ENCODE results near the gene SPART.
"Not testable (repeated sequence)": the region's sequence is repeated elsewhere in the genome, so short reads cannot be mapped to it uniquely, and the experiment has no call there.

The SPART gene

DNA sequence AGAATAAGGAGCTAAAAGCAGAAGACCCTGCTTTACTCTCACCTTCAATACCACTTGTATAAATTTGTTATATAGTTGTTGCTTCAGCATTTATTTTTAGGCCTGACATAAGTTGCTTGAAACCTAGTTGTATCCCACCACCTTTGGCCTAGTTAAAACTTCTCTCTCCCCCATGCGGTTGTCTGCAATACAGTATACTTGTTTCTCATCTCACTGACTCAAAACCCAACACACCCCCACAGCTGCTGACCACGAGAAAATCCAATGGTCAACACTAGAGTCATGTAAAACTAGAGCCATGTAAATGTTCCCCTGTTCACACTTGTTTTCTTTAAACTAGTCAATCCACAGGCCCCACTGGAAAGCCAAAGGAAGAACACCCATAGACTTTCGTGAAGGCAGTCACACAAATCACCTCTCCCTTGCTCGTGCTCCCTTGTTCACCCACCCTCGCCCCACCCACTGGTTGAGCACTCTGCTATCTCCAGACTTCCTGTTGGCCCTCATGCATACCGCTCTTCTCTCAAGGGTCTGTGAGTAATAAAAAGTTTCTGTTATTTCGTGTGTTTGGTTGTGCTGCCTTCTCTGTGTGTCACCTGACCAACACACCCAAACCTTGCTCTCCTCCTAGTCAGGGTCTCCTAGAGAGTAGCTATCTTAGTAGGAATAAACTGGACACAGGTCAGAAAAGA, 35.6 kb downstream of the SPART start:
- DNase-seq = no peak

DNA sequence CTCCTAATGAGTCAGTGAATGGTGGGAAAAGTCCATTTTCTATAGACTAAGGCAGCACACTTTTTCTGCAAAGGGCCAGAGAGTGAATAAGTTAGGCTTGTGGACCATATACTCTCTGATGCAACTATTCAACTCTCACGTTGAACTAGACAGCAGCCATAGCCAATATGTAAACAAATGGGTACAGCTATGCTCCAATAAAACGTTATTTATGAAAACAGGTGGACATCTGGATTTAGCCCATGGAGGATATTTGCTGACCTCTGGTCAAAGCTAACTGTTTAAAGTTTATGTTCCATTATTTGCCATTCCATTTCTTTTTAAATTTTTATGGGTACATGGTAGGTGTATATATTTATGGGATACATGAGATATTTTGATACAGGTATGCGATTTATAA, 43.9 kb downstream of the SPART start:
- no peak for DNase-seq

DNA sequence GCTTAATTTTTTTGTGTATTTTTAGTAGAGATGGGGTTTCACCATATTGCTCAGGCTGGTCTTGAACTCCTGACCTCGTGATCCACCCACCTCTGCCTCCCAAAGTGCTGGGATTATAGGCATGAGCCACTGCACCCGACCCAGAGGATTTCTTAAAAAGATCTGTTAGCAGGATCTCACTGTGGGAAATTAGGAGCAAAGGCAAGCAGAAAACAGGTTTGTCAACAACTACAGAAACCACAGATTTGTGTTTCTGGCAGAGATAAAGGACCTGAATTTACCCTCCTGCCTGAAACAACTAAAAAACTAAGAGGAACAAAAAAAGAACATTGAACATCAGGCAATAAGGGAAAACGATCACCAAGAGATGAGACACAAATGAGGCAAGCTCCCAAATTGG, 46.7 kb downstream of the SPART start:
- not testable (repeated sequence) for DNase-seq

DNA sequence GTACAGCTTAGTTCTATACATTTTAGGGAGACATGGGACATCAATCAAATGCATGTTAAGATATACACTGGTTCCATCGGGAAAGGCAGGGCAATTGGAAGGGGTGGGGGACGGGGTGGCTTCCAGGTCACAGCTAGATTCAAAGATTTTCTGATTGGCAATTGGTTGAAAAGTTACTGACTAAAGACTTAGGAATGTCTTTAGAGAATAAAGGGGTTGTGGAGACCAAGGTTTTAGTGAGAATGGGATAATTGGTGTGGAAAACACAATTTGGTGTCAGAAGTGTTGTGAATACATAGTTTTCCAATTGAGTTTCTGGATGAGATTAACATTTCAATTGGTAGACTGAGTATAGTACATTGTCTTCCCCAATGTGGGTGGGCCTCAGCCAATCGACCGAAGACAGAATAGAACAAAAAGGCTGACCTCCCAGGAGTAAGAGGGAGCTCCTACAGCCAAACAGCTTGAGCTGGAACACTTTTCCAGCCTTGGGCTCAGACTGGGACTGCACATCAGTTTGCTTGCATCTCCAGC, 47.6 kb downstream of the SPART start:
- no peak for DNase-seq

DNA sequence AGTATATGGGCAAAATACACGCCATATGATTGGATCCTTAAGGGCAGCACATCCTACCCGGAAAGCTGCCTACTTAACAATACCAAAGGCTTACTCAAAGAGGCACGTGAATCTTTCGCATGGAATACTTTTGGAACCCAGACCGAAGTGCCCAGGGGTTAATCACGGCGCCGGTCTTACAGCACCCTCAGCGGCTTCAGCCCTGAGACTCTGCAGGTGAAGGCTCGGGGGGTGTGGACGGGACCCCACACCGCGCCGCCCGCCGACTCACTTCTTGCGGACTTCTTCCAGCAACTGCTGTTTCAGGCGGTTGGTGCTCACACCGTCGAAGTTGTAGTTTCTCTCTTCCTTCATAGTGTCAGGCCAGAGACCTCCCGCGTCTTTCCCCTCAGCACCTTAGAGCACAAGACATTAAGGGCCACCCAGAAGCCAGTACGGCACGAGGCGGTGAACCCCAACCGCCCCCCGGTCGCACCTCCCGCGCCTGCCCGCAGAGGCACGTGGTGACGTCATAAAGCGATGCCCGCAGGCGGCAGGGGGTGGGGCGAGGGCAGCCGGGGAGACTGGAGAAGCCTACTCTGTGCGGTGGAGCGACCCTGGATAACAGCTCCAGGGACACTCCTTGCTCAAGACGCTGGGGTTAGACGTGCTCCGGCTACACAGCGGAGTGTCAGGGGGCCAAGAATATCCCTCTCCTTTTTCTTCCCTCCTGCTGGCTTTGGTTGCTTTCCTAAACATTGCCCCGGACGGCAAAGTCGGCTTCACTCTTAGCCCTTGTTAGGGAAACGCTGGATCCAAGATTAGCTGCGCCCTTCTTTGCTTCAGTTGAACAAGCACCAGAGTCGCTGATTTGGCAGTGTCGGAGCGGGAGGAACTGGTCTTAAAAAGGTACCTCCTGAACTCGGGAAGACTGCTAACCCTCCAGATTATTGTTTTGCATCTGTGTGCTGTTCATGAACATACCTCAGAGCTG, 48.5 kb downstream of the SPART start, which contains the start of gene CCDC169:
CCDC169 (minus strand) TSS at position 449 of the 973 bp plus-strand sequence; CDS start at position 354, 95 bp downstream.
- DNase-seq = peak; percentile 38

DNA sequence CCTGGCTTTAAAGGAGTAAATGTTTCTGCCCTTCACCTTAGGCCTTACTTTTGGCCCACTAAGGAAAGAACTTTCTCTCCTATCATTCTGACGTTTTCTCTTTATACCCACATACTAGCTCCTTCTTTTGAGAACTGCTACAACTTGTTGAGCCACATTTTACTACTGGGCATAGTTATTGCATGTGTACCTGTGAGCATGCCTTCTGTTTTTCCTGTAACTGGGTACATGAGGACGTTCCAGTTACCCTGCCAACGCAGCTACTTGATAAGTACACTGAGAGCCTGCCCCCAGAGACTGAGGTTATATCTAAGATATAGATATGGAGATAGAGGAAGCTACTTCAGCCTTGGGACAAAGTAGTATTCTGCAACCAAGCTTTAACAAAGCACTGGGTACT, 52.1 kb downstream of the SPART start:
- no peak for DNase-seq

DNA sequence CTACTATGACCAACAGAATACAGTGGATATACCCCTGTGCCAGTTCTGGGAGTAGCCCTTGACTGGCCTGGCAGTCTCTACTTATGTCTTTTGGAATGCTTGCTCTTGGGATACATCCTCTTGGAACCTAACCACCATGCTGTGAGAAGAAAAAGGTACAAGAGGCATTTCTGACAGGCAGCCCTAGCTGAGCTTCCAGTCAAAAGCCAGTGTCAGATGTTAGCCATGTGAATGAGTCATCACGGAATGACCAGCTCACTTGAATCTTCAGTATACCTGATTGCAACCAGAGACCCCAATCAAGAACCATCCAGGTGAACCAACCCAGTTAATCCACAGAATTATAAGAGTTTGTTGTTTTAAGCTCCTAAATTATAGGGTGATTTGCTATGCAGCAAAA, 52.7 kb downstream of the SPART start:
- DNase-seq = no peak

DNA sequence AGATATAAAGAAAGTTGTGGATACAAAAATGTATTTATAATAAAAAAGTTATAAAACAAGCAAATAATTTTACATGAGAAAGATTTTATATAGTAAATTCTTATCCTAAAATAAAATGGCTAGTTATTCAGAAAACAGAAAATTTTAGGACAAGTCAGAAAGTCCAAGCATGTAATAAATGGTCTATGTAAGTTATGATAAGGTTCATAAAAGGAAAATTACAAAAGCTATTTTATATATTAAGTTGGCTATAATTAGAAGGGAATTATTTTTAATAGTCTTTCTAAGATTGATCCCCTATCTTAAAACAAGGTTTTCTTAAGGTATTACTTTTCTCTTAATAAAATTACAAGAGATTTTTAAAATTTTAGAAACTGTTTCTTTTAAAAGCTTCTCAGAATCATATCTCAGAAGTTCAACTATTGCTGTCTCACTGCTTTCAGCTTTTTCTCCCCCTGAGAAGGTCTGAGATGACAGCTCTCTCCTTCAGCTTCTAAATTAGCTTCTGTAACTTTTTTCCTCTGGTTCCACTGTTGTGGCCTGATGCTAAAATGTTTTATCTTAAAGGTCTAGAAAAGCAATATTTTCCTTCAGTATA, 57.3 kb downstream of the SPART start:
- no peak for DNase-seq

- no peak for DNase-seq
Observed at GRCh38 chr13:36286006-36286405, 60.2 kb downstream of the SPART start.

DNA sequence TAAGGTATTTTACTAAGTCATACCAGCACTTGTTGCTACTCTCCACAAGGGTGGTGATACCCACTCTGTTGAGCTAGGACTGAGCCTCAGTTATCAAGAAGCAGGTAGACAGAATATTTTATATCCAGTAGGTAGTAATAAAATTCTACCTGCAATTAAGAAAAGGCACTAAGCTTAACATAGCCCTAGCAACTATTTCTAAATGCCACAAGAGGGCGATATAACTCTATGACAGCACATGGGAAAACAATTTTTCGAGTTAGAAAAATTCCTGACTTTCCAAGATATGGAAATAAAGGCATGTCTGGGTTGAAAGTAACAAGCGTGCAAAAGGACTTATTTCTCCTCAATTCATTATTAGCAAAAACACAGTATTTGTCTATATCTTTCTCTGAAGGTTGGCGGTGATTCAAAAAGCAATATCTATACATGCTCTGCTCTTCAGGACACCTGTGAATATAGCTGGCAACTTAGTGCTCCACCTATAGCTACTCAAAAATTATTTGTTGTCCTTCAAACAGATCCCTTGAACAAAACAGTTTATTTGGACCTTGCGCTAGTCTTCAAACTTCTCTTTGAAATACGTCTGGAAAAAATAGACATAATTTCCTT, 63.3 kb downstream of the SPART start:
- DNase-seq = no peak

- no peak for DNase-seq
Observed at GRCh38 chr13:36275190-36276002, 70.8 kb downstream of the SPART start.

- no peak for DNase-seq
Observed at GRCh38 chr13:36273431-36273830, 72.8 kb downstream of the SPART start.

DNA sequence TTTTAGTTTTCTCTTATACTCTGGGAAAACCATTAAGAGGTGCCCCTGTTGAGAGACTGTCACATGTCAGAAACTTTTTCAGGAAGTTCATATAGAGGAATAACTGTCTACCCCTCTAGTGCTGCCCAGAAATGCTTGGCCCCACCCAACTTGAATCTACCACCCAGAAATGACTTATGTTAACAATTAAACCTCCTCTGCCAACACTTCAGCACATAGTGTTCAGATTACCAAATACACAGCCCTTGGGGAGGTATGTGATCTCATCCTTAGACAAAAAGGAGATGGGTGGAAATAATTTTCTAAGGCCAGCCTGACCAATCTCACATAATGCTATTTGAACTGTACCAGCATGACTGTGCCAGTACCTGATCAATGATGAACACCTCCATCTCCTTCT, 84.2 kb downstream of the SPART start:
- DNase-seq = no peak

DNA sequence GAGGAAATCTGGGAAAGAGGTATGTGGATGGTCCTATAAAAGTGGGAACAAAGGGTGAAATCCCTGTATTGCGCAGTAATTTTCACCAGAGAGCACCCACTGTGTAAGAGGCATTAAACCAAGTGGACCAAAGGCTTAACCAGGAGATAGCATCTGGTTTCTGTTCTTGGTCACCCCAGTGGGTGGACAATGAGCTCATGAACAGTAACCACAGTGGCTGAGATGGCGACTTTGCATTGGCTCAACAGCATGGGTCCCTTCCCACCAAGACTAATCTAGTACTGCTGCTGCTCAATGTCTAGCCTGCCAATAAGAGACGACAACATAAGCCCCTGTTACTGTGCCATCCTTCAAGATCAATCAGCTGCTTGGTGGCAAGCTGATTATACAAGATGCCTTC, 85.2 kb downstream of the SPART start:
- DNase-seq = no peak

- DNase-seq = no peak
Observed at GRCh38 chr13:36259361-36260137, 86.6 kb downstream of the SPART start.

DNA sequence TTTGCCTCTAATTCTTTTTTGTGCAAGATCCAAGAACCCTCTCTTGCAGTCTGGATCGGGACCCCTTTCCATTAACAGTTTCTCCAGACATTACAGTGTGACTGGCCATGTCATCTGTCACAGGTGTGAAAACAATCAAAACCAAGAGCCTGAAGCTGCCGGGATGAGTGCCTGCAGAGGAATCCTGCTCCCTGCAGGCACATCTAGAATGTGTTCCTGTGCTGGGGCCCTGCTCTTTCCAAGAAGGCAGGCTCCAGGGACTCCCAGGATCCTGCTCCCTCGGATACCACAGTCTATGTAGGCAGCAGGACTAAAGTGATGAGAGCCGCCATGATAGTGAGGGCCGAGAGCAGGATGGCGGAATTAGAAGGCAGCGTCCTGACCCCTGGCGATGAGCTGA, 87.4 kb downstream of the SPART start:
- DNase-seq = no peak

All from NCI-H774 (cell line).